ENCODE results near the gene AQP3.

DNA sequence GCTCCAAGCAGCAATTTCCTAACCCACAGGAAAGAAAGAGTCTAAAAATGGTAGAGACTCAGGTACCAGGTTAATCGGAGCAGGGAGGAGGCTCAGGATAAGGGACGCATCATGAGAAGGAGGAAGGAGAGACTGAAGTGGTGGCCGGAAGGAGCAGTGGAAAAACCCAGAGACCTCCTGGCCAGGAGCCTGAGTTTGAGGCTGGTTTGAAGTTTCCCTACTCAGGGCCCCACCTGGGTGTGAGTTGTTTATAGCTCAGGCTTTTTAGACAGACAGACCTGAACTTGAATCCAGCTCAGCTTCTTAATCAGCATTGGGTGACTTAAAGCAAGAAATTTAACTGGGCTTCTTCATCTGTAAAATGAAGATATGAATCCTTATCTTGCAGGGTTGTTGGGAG, 33.1 kb downstream of the AQP3 start:
- no peak for TF ChIP-seq CTCF (IDR thresholded peaks at IDR 0.05)
- TF ChIP-seq POLR2A (IDR thresholded peaks at IDR 0.05), result no peak
- TF ChIP-seq EP300 (IDR thresholded peaks at IDR 0.05), result no peak
- no peak for TF ChIP-seq POLR2AphosphoS5 (IDR thresholded peaks at IDR 0.05)
